Measurements from ENCODE around the gene KLHL35. TPM values are rescaled to one million over a fixed set of nuclear protein-coding genes. Genes with fewer than 3 reads are reported as not detected.

The KLHL35 gene
- total RNA-seq, 1 experiment from 2014 or later: 8.4 TPM

DNA sequence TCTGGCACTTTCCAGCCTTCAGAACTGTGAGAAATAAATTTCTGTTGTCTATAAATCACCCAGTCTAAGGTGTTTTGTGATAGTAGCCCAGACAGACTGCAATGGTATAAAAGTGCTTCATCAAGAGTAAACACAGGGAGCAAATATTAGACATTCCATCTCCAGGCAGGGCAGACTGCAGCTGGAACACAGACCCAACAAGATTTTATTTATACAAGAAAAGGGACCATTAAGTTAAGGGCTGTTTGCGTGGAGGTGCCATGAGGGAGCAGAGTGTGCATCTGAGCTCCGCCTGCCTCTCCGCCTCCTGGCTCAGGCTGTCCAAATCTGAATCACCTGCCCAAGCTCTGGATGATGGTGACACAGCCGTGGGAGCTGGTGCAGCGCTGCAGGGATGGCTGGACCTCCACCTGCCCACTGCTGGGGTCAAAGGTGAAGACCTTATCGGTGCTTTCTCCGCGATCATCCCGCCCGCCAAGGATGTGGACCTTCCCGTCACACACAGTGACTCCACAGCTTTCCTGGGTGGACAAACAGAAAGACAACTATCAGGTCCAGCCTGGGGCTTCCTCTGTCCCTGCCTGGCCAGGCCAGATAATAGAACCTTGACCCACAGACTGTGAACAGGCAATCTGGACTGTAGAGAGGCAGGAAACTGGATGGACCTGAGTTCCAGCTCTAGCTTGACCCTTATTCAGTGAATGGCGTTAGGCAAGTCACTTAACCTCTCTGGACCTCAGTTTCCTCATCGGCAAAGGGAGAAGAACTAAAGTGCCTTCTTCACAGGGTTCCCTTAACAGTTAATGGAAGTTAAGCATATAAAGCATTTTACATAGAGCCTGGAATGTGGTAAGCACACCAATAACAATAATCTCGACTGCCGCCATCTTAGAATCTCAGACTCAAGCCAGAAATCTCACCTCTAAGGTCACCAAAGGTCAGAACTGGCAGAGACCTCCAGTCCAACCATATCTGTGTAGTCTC lies 10.5 kb downstream of the KLHL35 start:
- peak overlapping the region; percentile 38 for H3K9ac ChIP-seq (ENCODE audit: low read length)
- no peaks in the 10 kb centered on the region for H3K9me3 ChIP-seq (ENCODE audit: low read length)
- no peaks in the 10 kb centered on the region; the same call in 1 of the 2 replicates for H3K36me3 ChIP-seq (ENCODE audit: low read depth, low read length)
- BruUV-seq (replicated peaks): TSS peak; percentile 44
- H4K20me1 ChIP-seq (ENCODE audit: low read length): no peaks in the 10 kb centered on the region
- H3K27ac ChIP-seq (ENCODE audit: low read length): peak overlapping the region; percentile 87
- H3K79me2 ChIP-seq (ENCODE audit: low read length): 0 out of 2 replicates have a peak, but pooled peaks cover 6% of the 10 kb centered on the region
- H3F3A ChIP-seq (ENCODE audit: low read length, unreplicated experiment): peaks cover 25% of the 10 kb centered on the region
- CTCF ChIA-PET: interaction anchor here (0.9 kb wide), 1 partner anchor 14 kb away, joined by 7 read pairs; no protein-coding TSS in a partner anchor
- no peaks in the 10 kb centered on the region for H3K9me2 ChIP-seq (replicated peaks; ENCODE audit: low read length)
- no peaks in the 10 kb centered on the region for H3K27me3 ChIP-seq (ENCODE audit: low read length)
- intact Hi-C loops (cut with micrococcal nuclease): loop anchor here (1.0 kb wide), 1 partner anchor 34 kb away; no protein-coding TSS in a partner anchor
- ATAC-seq (peak; percentile 65), DNase-seq (peak; percentile 86)
- peak overlapping the region; percentile 52 for H3K4me2 ChIP-seq (ENCODE audit: low read length)
- no peak overlapping the region for H2AFZ ChIP-seq (ENCODE audit: low read length)
- H3K4me1 ChIP-seq (ENCODE audit: insufficient read depth, low read length): peaks cover 60% of the 10 kb centered on the region
- TF ChIP-seq EZH2 (IDR thresholded peaks at IDR 0.05; ENCODE audit: low read length, unreplicated experiment) (no peak), EZH2phosphoT487 (IDR thresholded peaks at IDR 0.05; ENCODE audit: borderline replicate concordance, low read length) (no peak)
- TF ChIP-seq, protein P1, sequence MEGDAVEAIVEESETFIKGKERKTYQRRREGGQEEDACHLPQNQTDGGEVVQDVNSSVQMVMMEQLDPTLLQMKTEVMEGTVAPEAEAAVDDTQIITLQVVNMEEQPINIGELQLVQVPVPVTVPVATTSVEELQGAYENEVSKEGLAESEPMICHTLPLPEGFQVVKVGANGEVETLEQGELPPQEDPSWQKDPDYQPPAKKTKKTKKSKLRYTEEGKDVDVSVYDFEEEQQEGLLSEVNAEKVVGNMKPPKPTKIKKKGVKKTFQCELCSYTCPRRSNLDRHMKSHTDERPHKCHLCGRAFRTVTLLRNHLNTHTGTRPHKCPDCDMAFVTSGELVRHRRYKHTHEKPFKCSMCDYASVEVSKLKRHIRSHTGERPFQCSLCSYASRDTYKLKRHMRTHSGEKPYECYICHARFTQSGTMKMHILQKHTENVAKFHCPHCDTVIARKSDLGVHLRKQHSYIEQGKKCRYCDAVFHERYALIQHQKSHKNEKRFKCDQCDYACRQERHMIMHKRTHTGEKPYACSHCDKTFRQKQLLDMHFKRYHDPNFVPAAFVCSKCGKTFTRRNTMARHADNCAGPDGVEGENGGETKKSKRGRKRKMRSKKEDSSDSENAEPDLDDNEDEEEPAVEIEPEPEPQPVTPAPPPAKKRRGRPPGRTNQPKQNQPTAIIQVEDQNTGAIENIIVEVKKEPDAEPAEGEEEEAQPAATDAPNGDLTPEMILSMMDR (conservative IDR thresholded peaks at IDR 0.05; ENCODE audit: low read depth, low read length): no peak
- POLR2A ChIA-PET (ENCODE audit: unreplicated experiment): interaction anchor here (0.5 to 0.6 kb wide), 3 partner anchors 9 to 160 kb away, joined by 3 to 4 read pairs (median 3); no protein-coding TSS in a partner anchor
- peak overlapping the region; percentile 8; the same call in 1 of the 2 replicates for H3K4me3 ChIP-seq (ENCODE audit: low read length)

- TF ChIP-seq EZH2 (IDR thresholded peaks at IDR 0.05; ENCODE audit: low read length, unreplicated experiment) (no peak), EZH2phosphoT487 (IDR thresholded peaks at IDR 0.05; ENCODE audit: borderline replicate concordance, low read length) (no peak)
- TF ChIP-seq, protein P1 (conservative IDR thresholded peaks at IDR 0.05; ENCODE audit: low read depth, low read length): no peak
- ChIA-PET POLR2A (ENCODE audit: unreplicated experiment) (no interaction called here), CTCF (interaction anchor here (0.9 kb wide), 1 partner anchor 14 kb away, joined by 7 read pairs; no protein-coding TSS in a partner anchor)
- no peaks in the 10 kb centered on the region; the same call in 1 of the 2 replicates for H3K36me3 ChIP-seq (ENCODE audit: low read depth, low read length)
- H3K27ac ChIP-seq (ENCODE audit: low read length): peak overlapping the region; percentile 87
- no peak for DNase-seq
- no peaks in the 10 kb centered on the region for H4K20me1 ChIP-seq (ENCODE audit: low read length)
- peak overlapping the region; percentile 52 for H3K4me2 ChIP-seq (ENCODE audit: low read length)
- peaks cover 61% of the 10 kb centered on the region for H3K4me1 ChIP-seq (ENCODE audit: insufficient read depth, low read length)
- H3K9ac ChIP-seq (ENCODE audit: low read length): peak overlapping the region; percentile 38
- H3K9me2 ChIP-seq (replicated peaks; ENCODE audit: low read length): no peaks in the 10 kb centered on the region
- no peaks in the 10 kb centered on the region for H3K9me3 ChIP-seq (ENCODE audit: low read length)
- H2AFZ ChIP-seq (ENCODE audit: low read length): no peak overlapping the region
- no peaks in the 10 kb centered on the region for H3K27me3 ChIP-seq (ENCODE audit: low read length)
- intact Hi-C loops (cut with micrococcal nuclease): loop anchor here (1.0 kb wide), 1 partner anchor 34 kb away; no protein-coding TSS in a partner anchor
- peak overlapping the region; percentile 8; the same call in 1 of the 2 replicates for H3K4me3 ChIP-seq (ENCODE audit: low read length)
- 0 out of 2 replicates have a peak, but pooled peaks cover 6% of the 10 kb centered on the region for H3K79me2 ChIP-seq (ENCODE audit: low read length)
- peaks cover 25% of the 10 kb centered on the region for H3F3A ChIP-seq (ENCODE audit: low read length, unreplicated experiment)
- ATAC-seq: peak; percentile 50
- TSS peak; percentile 44 for BruUV-seq (replicated peaks)
Observed at GRCh38 chr11:75421902-75422247, 11.1 kb downstream of the KLHL35 start.
